ENCODE data around the gene HDAC4. TPM values are rescaled to one million over a fixed set of nuclear protein-coding genes. Genes with fewer than 3 reads are reported as not detected.

The HDAC4 gene
- total RNA-seq, 1 experiment from 2014 or later: 44.4 TPM

GRCh38 chr2:239401067-239401880 lies 454 bp upstream of the HDAC4 start (continued):
- TF ChIP-seq PRDM15 (CRISPR knock-in tag; IDR thresholded peaks at IDR 0.05): peak; percentile 19
- peak; percentile 69; the same call in 1 of the 2 replicates for TF ChIP-seq ZNF317 (CRISPR knock-in tag; IDR thresholded peaks at IDR 0.05; ENCODE audit: borderline replicate concordance, low read depth)
- TF ChIP-seq RORB (CRISPR knock-in tag; IDR thresholded peaks at IDR 0.05): no peak
- TF ChIP-seq ZNF219 (CRISPR knock-in tag; IDR thresholded peaks at IDR 0.05; ENCODE audit: borderline replicate concordance): peak; percentile 92; the same call in 1 of the 2 replicates
- TF ChIP-seq ESRRA (CRISPR knock-in tag; IDR thresholded peaks at IDR 0.05; ENCODE audit: borderline replicate concordance): peak; percentile 90
- peak; percentile 74; the same call in 1 of the 2 replicates for TF ChIP-seq ATF1 (CRISPR knock-in tag; IDR thresholded peaks at IDR 0.05)
- peak; percentile 97 for TF ChIP-seq TCF7 (CRISPR knock-in tag; IDR thresholded peaks at IDR 0.05; ENCODE audit: low read depth)
- 0 out of 2 replicates have a peak, but pooled peaks have one; percentile 66 for TF ChIP-seq ELF4 (CRISPR knock-in tag; IDR thresholded peaks at IDR 0.05; ENCODE audit: low read depth)
- TF ChIP-seq MLX (CRISPR knock-in tag; IDR thresholded peaks at IDR 0.05): no peak
- peak; percentile 96 for TF ChIP-seq ZBTB43 (CRISPR knock-in tag; IDR thresholded peaks at IDR 0.05)
- peak; percentile 34; the same call in 1 of the 2 replicates for TF ChIP-seq HMGA2 (CRISPR knock-in tag; IDR thresholded peaks at IDR 0.05)
- TF ChIP-seq NR2C2 (CRISPR knock-in tag; IDR thresholded peaks at IDR 0.05): peak; percentile 48; the same call in 1 of the 2 replicates
- no peak for TF ChIP-seq ZNF232 (CRISPR knock-in tag; IDR thresholded peaks at IDR 0.05)
- peak; percentile 96 for TF ChIP-seq MYBL2 (CRISPR knock-in tag; IDR thresholded peaks at IDR 0.05)
- TF ChIP-seq ERG (CRISPR knock-in tag; IDR thresholded peaks at IDR 0.05): peak; percentile 59; the same call in 1 of the 2 replicates
- peak; percentile 96 for TF ChIP-seq SP1 (CRISPR knock-in tag; conservative IDR thresholded peaks at IDR 0.05)
- TF ChIP-seq JUN (CRISPR knock-in tag; IDR thresholded peaks at IDR 0.05): peak; percentile 91; the same call in 1 of the 2 replicates
- TF ChIP-seq FOXP4 (CRISPR knock-in tag; IDR thresholded peaks at IDR 0.05): peak; percentile 96
- no peak for TF ChIP-seq STAT6 (CRISPR knock-in tag; conservative IDR thresholded peaks at IDR 0.05; ENCODE audit: low read depth)
- peak; percentile 61 for TF ChIP-seq ZBTB21 (CRISPR knock-in tag; IDR thresholded peaks at IDR 0.05; ENCODE audit: borderline replicate concordance)
- no peak for TF ChIP-seq ZNF425 (CRISPR knock-in tag; conservative IDR thresholded peaks at IDR 0.05)
- TF ChIP-seq MAX (CRISPR knock-in tag; IDR thresholded peaks at IDR 0.05): peak; percentile 98
- TF ChIP-seq CBFB (CRISPR knock-in tag; IDR thresholded peaks at IDR 0.05; ENCODE audit: low read depth): peak; percentile 50; the same call in 1 of the 2 replicates
- TF ChIP-seq ZNF671 (CRISPR knock-in tag; IDR thresholded peaks at IDR 0.05): no peak

All from WTC11 (cell line).